ENCODE measurements around the gene PPARD. TPM values are rescaled to one million over a fixed set of nuclear protein-coding genes. Genes with fewer than 3 reads are reported as not detected.
A peak's percentile ranks its signal among the peaks of the same experiment; 100 is the strongest.

Gene PPARD
- total RNA-seq, 4 donors from 2014 or later: 10.3 to 16.0 (median 13.3) TPM

- no peak overlapping the region for H3K4me3 ChIP-seq
- no peaks in the 10 kb centered on the region for H3K27me3 ChIP-seq
- H3K36me3 ChIP-seq: peaks cover 0 to 92% of the 10 kb centered on the region in 2 donors
- TF ChIP-seq EP300 (IDR thresholded peaks at IDR 0.05) (no peak), CTCF (IDR thresholded peaks at IDR 0.05) (no peak)
- no peak for ATAC-seq
- H3K9me3 ChIP-seq: no peaks in the 10 kb centered on the region
- H3K4me1 ChIP-seq: peaks cover 0 to 62% (median 0%) of the 10 kb centered on the region in 3 donors
- peak overlapping the region in 3 of 4 donors; percentile 8 to 34 (median 33) for H3K27ac ChIP-seq
Measured at GRCh38 chr6:35473850-35474130, 131.4 kb downstream of the PPARD start.

GRCh38 chr6:35474131-35474941 is 132.0 kb downstream of the PPARD start:
- TF ChIP-seq POLR2AphosphoS5 (IDR thresholded peaks at IDR 0.05): peak; percentile 54
- TF ChIP-seq POLR2A (IDR thresholded peaks at IDR 0.05): no peak
- no peak for TF ChIP-seq CTCF (IDR thresholded peaks at IDR 0.05)
- H3K27me3 ChIP-seq: no peaks in the 10 kb centered on the region
- no peak overlapping the region for H3K4me3 ChIP-seq
- peaks cover 0 to 98% of the 10 kb centered on the region in 2 donors for H3K36me3 ChIP-seq
- peak overlapping the region in 3 of 4 donors; percentile 8 to 34 (median 33) for H3K27ac ChIP-seq
- ATAC-seq: no peak
- peaks cover 0 to 56% (median 0%) of the 10 kb centered on the region in 3 donors for H3K4me1 ChIP-seq
- no CpG with 5 or more reads among the region's 14 CpGs for WGBS, 2 donors (ENCODE audit: low coverage in 1 of 2)
- H3K9me3 ChIP-seq: no peaks in the 10 kb centered on the region

- TF ChIP-seq EP300 (IDR thresholded peaks at IDR 0.05): no peak
- no peak for TF ChIP-seq POLR2AphosphoS5 (IDR thresholded peaks at IDR 0.05)
- no peak for TF ChIP-seq POLR2A (IDR thresholded peaks at IDR 0.05)
- no peak for TF ChIP-seq CTCF (IDR thresholded peaks at IDR 0.05)
- H3K27me3 ChIP-seq: no peaks in the 10 kb centered on the region
- peaks cover 0 to 49% (median 0%) of the 10 kb centered on the region in 3 donors for H3K4me1 ChIP-seq
- H3K9me3 ChIP-seq: no peaks in the 10 kb centered on the region
- peak overlapping the region in 2 of 4 donors; percentile 18 to 34 for H3K27ac ChIP-seq
- H3K36me3 ChIP-seq: peaks cover 0 to 100% of the 10 kb centered on the region in 2 donors
- H3K4me3 ChIP-seq: no peak overlapping the region
- no peak for ATAC-seq
- WGBS, 2 donors (ENCODE audit: low coverage in 1 of 2): 63% methylated on average over 7 of the region's 20 CpGs; no CpG with 5 or more reads in 1 of the 2 donors
Measured at GRCh38 chr6:35474942-35475570, 132.7 kb downstream of the PPARD start.

GRCh38 chr6:35475573-35475972 is 133.2 kb downstream of the PPARD start:
- H3K27me3 ChIP-seq: no peaks in the 10 kb centered on the region
- H3K9me3 ChIP-seq: no peaks in the 10 kb centered on the region
- no CpG with 5 or more reads among the region's 4 CpGs for WGBS, 2 donors (ENCODE audit: low coverage in 1 of 2)
- TF ChIP-seq EP300 (IDR thresholded peaks at IDR 0.05) (no peak), CTCF (IDR thresholded peaks at IDR 0.05) (no peak)
- H3K4me3 ChIP-seq: no peak overlapping the region
- peak overlapping the region in 2 of 4 donors; percentile 18 to 34 for H3K27ac ChIP-seq
- peaks cover 0 to 45% (median 0%) of the 10 kb centered on the region in 3 donors for H3K4me1 ChIP-seq
- ATAC-seq: no peak
- peaks cover 0 to 100% of the 10 kb centered on the region in 2 donors for H3K36me3 ChIP-seq

- Histone ChIP-seq H3K4me3 (no peak overlapping the region), H3K36me3 (peaks cover 0 to 99% of the 10 kb centered on the region in 2 donors), H3K27ac (no peak overlapping the region), H3K27me3 (no peaks in the 10 kb centered on the region), H3K4me1 (peaks cover 0 to 45% (median 0%) of the 10 kb centered on the region in 3 donors), H3K9me3 (no peaks in the 10 kb centered on the region)
- 81% methylated on average over 6 of the region's 14 CpGs; no CpG with 5 or more reads in 1 of the 2 donors for WGBS, 2 donors (ENCODE audit: low coverage in 1 of 2)
- ATAC-seq: no peak
- TF ChIP-seq POLR2AphosphoS5 (IDR thresholded peaks at IDR 0.05) (no peak), CTCF (IDR thresholded peaks at IDR 0.05) (no peak), EP300 (IDR thresholded peaks at IDR 0.05) (no peak), POLR2A (IDR thresholded peaks at IDR 0.05) (no peak)
Measured at GRCh38 chr6:35476004-35476403, 133.6 kb downstream of the PPARD start.

All from gastroesophageal sphincter (tissue), 4 donors.